HAP-1 (cell line): Measurements from ENCODE around the gene ZMYND12.
A peak's percentile ranks its signal among the peaks of the same experiment; 100 is the strongest.

Source experiments
- DNase-seq, 2 experiments: peaks; one replicate each; pipeline ENCODE4 v3.0.0-alpha.2; 2016 to 2020; ENCODE audit warnings: low spot score in 2 of 2
- H3K27me3 ChIP-seq: fragments of 250-450 bp; sonication (Bioruptor Pico); 2 replicates; pipeline ENCODE4 v1.5.1; 2020; ENCODE audit warnings: low read depth, mild to moderate bottlenecking, moderate library complexity
- H3K36me3 ChIP-seq: fragments of 250-450 bp; sonication (Bioruptor Pico); replicated peaks from 2 replicates; pipeline ENCODE4 v1.5.1; 2020; ENCODE audit warnings: mild to moderate bottlenecking
- H3K4me1 ChIP-seq: fragments of 250-450 bp; sonication (Bioruptor Pico); 2 replicates; pipeline ENCODE4 v1.5.1; 2020; ENCODE audit warnings: mild to moderate bottlenecking
- H3K4me3 ChIP-seq: fragments of 250-450 bp; sonication (Bioruptor Pico); 2 replicates; pipeline ENCODE4 v1.5.1; 2020; ENCODE audit warnings: mild to moderate bottlenecking, moderate library complexity
- H3K9me3 ChIP-seq: fragments of 250-450 bp; sonication (Bioruptor Pico); 2 replicates; pipeline ENCODE4 v1.5.1; 2020; ENCODE audit warnings: mild to moderate bottlenecking, moderate library complexity
- in situ Hi-C: fragments of 300-500 bp; cut with MboI; formaldehyde crosslinking; loops from 3 replicates; pipeline ENCODE4 v1.14.3; 2020; ENCODE audit warnings: low sequenced_read_pairs, inconsistent platforms, mixed read lengths

Gene ZMYND12

GRCh38 chr1:42430286-42431135 is 25.3 kb downstream of the ZMYND12 start:
- in situ Hi-C loops: no loop called here
- no peak for DNase-seq
- no peak overlapping the region for H3K4me3 ChIP-seq
- no peaks in the 10 kb centered on the region for H3K27me3 ChIP-seq
- no peaks in the 10 kb centered on the region for H3K36me3 ChIP-seq
- no peaks in the 10 kb centered on the region for H3K9me3 ChIP-seq
- no peaks in the 10 kb centered on the region for H3K4me1 ChIP-seq

GRCh38 chr1:42429603-42430002 is 26.2 kb downstream of the ZMYND12 start:
- H3K4me3 ChIP-seq: no peak overlapping the region
- DNase-seq: no peak
- in situ Hi-C loops: no loop called here
- H3K4me1 ChIP-seq: no peaks in the 10 kb centered on the region
- H3K27me3 ChIP-seq: no peaks in the 10 kb centered on the region
- no peaks in the 10 kb centered on the region for H3K9me3 ChIP-seq
- no peaks in the 10 kb centered on the region for H3K36me3 ChIP-seq

- Histone ChIP-seq H3K36me3 (no peaks in the 10 kb centered on the region), H3K9me3 (no peaks in the 10 kb centered on the region), H3K4me1 (no peaks in the 10 kb centered on the region; the same call in 1 of the 2 replicates), H3K27me3 (no peaks in the 10 kb centered on the region), H3K4me3 (no peak overlapping the region)
- in situ Hi-C loops: no loop called here
- DNase-seq: no peak
These were observed 28.6 kb downstream of the ZMYND12 start for GRCh38 chr1:42427240-42427639.

GRCh38 chr1:42424201-42424600 is 31.6 kb downstream of the ZMYND12 start:
- no peak for DNase-seq

GRCh38 chr1:42423681-42424080 is 32.1 kb downstream of the ZMYND12 start:
- Histone ChIP-seq H3K4me3 (no peak overlapping the region), H3K36me3 (no peaks in the 10 kb centered on the region), H3K4me1 (no peaks in the 10 kb centered on the region; the same call in 1 of the 2 replicates), H3K9me3 (no peaks in the 10 kb centered on the region), H3K27me3 (no peaks in the 10 kb centered on the region)
- no peak for DNase-seq
- in situ Hi-C loops: no loop called here

More at GRCh38 chr1:42424201-42424600, 31.6 kb downstream of the ZMYND12 start:
- Histone ChIP-seq H3K36me3 (no peaks in the 10 kb centered on the region), H3K4me3 (no peak overlapping the region), H3K4me1 (no peaks in the 10 kb centered on the region; the same call in 1 of the 2 replicates), H3K27me3 (no peaks in the 10 kb centered on the region), H3K9me3 (no peaks in the 10 kb centered on the region)
- in situ Hi-C loops: no loop called here

- no peaks in the 10 kb centered on the region for H3K36me3 ChIP-seq
- H3K9me3 ChIP-seq: no peaks in the 10 kb centered on the region
- H3K4me3 ChIP-seq: no peak overlapping the region
- no peak for DNase-seq
- in situ Hi-C loops: no loop called here
- no peaks in the 10 kb centered on the region; the same call in 1 of the 2 replicates for H3K4me1 ChIP-seq
- H3K27me3 ChIP-seq: no peaks in the 10 kb centered on the region
These were observed 33.1 kb downstream of the ZMYND12 start for GRCh38 chr1:42422737-42423136.

- no peak overlapping the region for H3K4me3 ChIP-seq
- H3K9me3 ChIP-seq: no peaks in the 10 kb centered on the region
- DNase-seq: peak; percentile 4 to 54
- H3K27me3 ChIP-seq: no peaks in the 10 kb centered on the region
- in situ Hi-C loops: no loop called here
- H3K36me3 ChIP-seq: no peaks in the 10 kb centered on the region
- no peaks in the 10 kb centered on the region; the same call in 1 of the 2 replicates for H3K4me1 ChIP-seq
These were observed 34.8 kb downstream of the ZMYND12 start for GRCh38 chr1:42420911-42421585.

GRCh38 chr1:42420121-42420520 is 35.7 kb downstream of the ZMYND12 start:
- in situ Hi-C loops: no loop called here

GRCh38 chr1:42419126-42419821 is 36.5 kb downstream of the ZMYND12 start:
- Histone ChIP-seq H3K27me3 (no peaks in the 10 kb centered on the region), H3K36me3 (no peaks in the 10 kb centered on the region), H3K4me3 (no peak overlapping the region), H3K9me3 (no peaks in the 10 kb centered on the region), H3K4me1 (no peaks in the 10 kb centered on the region; the same call in 1 of the 2 replicates)
- in situ Hi-C loops: no loop called here
- no peak for DNase-seq

More at GRCh38 chr1:42420121-42420520, 35.7 kb downstream of the ZMYND12 start:
- H3K9me3 ChIP-seq: no peaks in the 10 kb centered on the region
- no peaks in the 10 kb centered on the region; the same call in 1 of the 2 replicates for H3K4me1 ChIP-seq
- DNase-seq: no peak
- no peaks in the 10 kb centered on the region for H3K36me3 ChIP-seq
- no peaks in the 10 kb centered on the region for H3K27me3 ChIP-seq
- no peak overlapping the region for H3K4me3 ChIP-seq

GRCh38 chr1:42418516-42418915 is 37.3 kb downstream of the ZMYND12 start:
- Histone ChIP-seq H3K4me1 (no peaks in the 10 kb centered on the region; the same call in 1 of the 2 replicates), H3K9me3 (no peaks in the 10 kb centered on the region), H3K27me3 (no peaks in the 10 kb centered on the region), H3K36me3 (no peaks in the 10 kb centered on the region), H3K4me3 (no peak overlapping the region)
- in situ Hi-C loops: no loop called here
- no peak for DNase-seq

GRCh38 chr1:42417166-42417565 is 38.7 kb downstream of the ZMYND12 start:
- H3K36me3 ChIP-seq: no peaks in the 10 kb centered on the region
- no peaks in the 10 kb centered on the region for H3K27me3 ChIP-seq
- no peaks in the 10 kb centered on the region for H3K4me1 ChIP-seq
- H3K9me3 ChIP-seq: no peaks in the 10 kb centered on the region
- H3K4me3 ChIP-seq: no peak overlapping the region
- DNase-seq: no peak
- in situ Hi-C loops: no loop called here

GRCh38 chr1:42414551-42415496 is 41.0 kb downstream of the ZMYND12 start:
- in situ Hi-C loops: no loop called here
- Histone ChIP-seq H3K36me3 (no peaks in the 10 kb centered on the region), H3K27me3 (no peaks in the 10 kb centered on the region), H3K9me3 (no peaks in the 10 kb centered on the region), H3K4me1 (no peaks in the 10 kb centered on the region), H3K4me3 (no peak overlapping the region)
- DNase-seq: no peak

- H3K4me3 ChIP-seq: no peak overlapping the region
- no peak for DNase-seq
These were observed 51.9 kb downstream of the ZMYND12 start for GRCh38 chr1:42403880-42404400.

More at GRCh38 chr1:42403880-42404400, 51.9 kb downstream of the ZMYND12 start:
- in situ Hi-C loops: no loop called here
- Histone ChIP-seq H3K4me1 (no peaks in the 10 kb centered on the region), H3K9me3 (no peaks in the 10 kb centered on the region), H3K27me3 (no peaks in the 10 kb centered on the region), H3K36me3 (no peaks in the 10 kb centered on the region)
